GM12878 (cell line): ENCODE measurements around the gene CAPN9. TPM values are rescaled to one million over a fixed set of nuclear protein-coding genes. Genes with fewer than 3 reads are reported as not detected.

Experiments
- ATAC-seq: fragments of 200-7000 bp; cut with Tn5 transposase; 3 replicates; pipeline ENCODE4 v1.9.1; 2020; ENCODE audit warnings: mild to moderate bottlenecking, moderate library complexity
- BruUV-seq: library from RNA; stranded (reverse); fragments of 400-500 nt; replicated peaks from 2 replicates; lab custom pipeline; 2021; lab: Mats Ljungman, UMichigan
- CTCF ChIA-PET: fragments of 300-600 bp; sonication (Branson Sonifier 250); formaldehyde crosslinking; extraction: SDS; loops from one replicate; lab custom pipeline; 2021; ENCODE audit warnings: inconsistent platforms; lab: Yijun Ruan, JAX
- POLR2A ChIA-PET: fragments of 350-600 bp; formaldehyde crosslinking; extraction: SDS; loops from one replicate; lab custom pipeline; 2021; ENCODE audit warnings: inconsistent platforms; lab: Charles Lee
- RAD21 ChIA-PET: fragments of 300-600 bp; sonication (Branson Sonifier 250); formaldehyde crosslinking; loops from one replicate; lab custom pipeline; 2023; ENCODE audit warnings: antibody characterized with exemption; ENCODE audit not compliant: unreplicated experiment; lab: Charles Lee
- SMC1A ChIA-PET: fragments of 300-600 bp; sonication (Branson Sonifier 250); formaldehyde crosslinking; loops from one replicate; lab custom pipeline; 2023; ENCODE audit not compliant: unreplicated experiment, uncharacterized antibody; lab: Charles Lee
- DNase-seq: peaks from one replicate; pipeline ENCODE4 v3.0.0-alpha.2; 2011; ENCODE audit warnings: low read depth, low spot score
- FAIRE-seq: peaks from 3 replicates; lab custom pipeline; 2011; peaks lifted over from hg19 to GRCh38; lab: Jason Lieb, UNC
- H2AFZ ChIP-seq: 2 replicates; pipeline ENCODE4 v1.6.0; 2011; ENCODE audit warnings: low read depth, low read length, control low read depth; ENCODE audit not compliant: control insufficient read depth
- H3K27ac ChIP-seq: 2 replicates; pipeline ENCODE4 v1.5.1; 2011; ENCODE audit warnings: control low read depth; ENCODE audit not compliant: control insufficient read depth, insufficient read depth
- H3K27me3 ChIP-seq, 2 experiments: replicated peaks in 1 of 2; 2 replicates each; pipeline versions ENCODE4 v1.6.0 to v1.6.1; 2011; ENCODE audit warnings: low read length in 1 of 2; ENCODE audit not compliant: control insufficient read depth in 2 of 2, insufficient read depth in 2 of 2
- H3K36me3 ChIP-seq, 2 experiments: 2 replicates each; pipeline ENCODE4 v1.5.1; 2011; ENCODE audit warnings: low read length in 1 of 2; ENCODE audit not compliant: control insufficient read depth in 2 of 2, insufficient read depth in 2 of 2
- H3K4me1 ChIP-seq: 2 replicates; pipeline ENCODE4 v1.6.1; 2011; ENCODE audit warnings: mild to moderate bottlenecking, low read length, moderate library complexity, mixed read lengths; ENCODE audit not compliant: control insufficient read depth, insufficient read depth
- H3K4me2 ChIP-seq: 2 replicates; pipeline ENCODE4 v1.6.0; 2011; ENCODE audit warnings: control low read depth; ENCODE audit not compliant: control insufficient read depth, insufficient read depth
- H3K4me3 ChIP-seq: fragments of 200-600 bp; sonication (generic); 2 replicates; pipeline ENCODE4 v1.5.1; 2016
- H3K79me2 ChIP-seq: 2 replicates; pipeline ENCODE4 v1.6.0; 2011; ENCODE audit warnings: low read length; ENCODE audit not compliant: control insufficient read depth, insufficient read depth
- H3K9ac ChIP-seq: 2 replicates; pipeline ENCODE4 v1.8.0; 2011; ENCODE audit warnings: low read length, control low read depth, mixed read lengths; ENCODE audit not compliant: control insufficient read depth, insufficient read depth
- H3K9me3 ChIP-seq: replicated peaks from 3 replicates; pipeline ENCODE4 v1.5.1; 2011; ENCODE audit warnings: mild to moderate bottlenecking, low read length; ENCODE audit not compliant: control insufficient read depth, insufficient read depth
- H4K20me1 ChIP-seq: 2 replicates; pipeline ENCODE4 v1.6.0; 2011; ENCODE audit not compliant: control insufficient read depth, insufficient read depth
- BCLAF1 ChIP-seq: fragments of 450-650 bp; IDR thresholded peaks from 2 replicates; pipeline ENCODE4 v1.6.1; 2017; ENCODE audit warnings: antibody characterized with exemption, mild to moderate bottlenecking, moderate library complexity
- IKZF1 ChIP-seq: fragments of 450-650 bp; conservative IDR thresholded peaks from 2 replicates; pipeline ENCODE4 v1.6.1; 2017; ENCODE audit warnings: antibody characterized with exemption, mild to moderate bottlenecking
- IKZF2 ChIP-seq, 2 experiments: fragments of 450-650 bp; IDR thresholded peaks; 2 replicates each; pipeline ENCODE4 v1.6.1; 2017; ENCODE audit warnings: mild to moderate bottlenecking in 2 of 2, moderate library complexity in 2 of 2
- MEF2A ChIP-seq: IDR thresholded peaks from 2 replicates; pipeline ENCODE4 v1.6.1; 2011; ENCODE audit warnings: low read depth, mild to moderate bottlenecking, low read length, moderate library complexity; ENCODE audit not compliant: insufficient read depth
- MTA2 ChIP-seq: fragments of 450-650 bp; IDR thresholded peaks from 2 replicates; pipeline ENCODE4 v1.6.1; 2016; ENCODE audit warnings: low read depth, mild to moderate bottlenecking, moderate library complexity
- RFX5 ChIP-seq: IDR thresholded peaks from 2 replicates; pipeline ENCODE4 v1.6.1; 2011; ENCODE audit warnings: low read depth, low read length, improper control_type of control experiment
- SPI1 ChIP-seq: IDR thresholded peaks from 2 replicates; pipeline ENCODE4 v1.6.1; 2011; ENCODE audit warnings: low read depth, mild to moderate bottlenecking, low read length, moderate library complexity, borderline replicate concordance; ENCODE audit not compliant: insufficient read depth
- SREBF1 ChIP-seq: IDR thresholded peaks from 2 replicates; pipeline ENCODE4 v1.6.1; 2012; ENCODE audit warnings: mild to moderate bottlenecking, low read length
- TARDBP ChIP-seq: IDR thresholded peaks from 2 replicates; pipeline ENCODE4 v1.6.1; 2016; ENCODE audit warnings: borderline replicate concordance
- TBL1XR1 ChIP-seq: IDR thresholded peaks from 2 replicates; pipeline ENCODE4 v1.6.1; 2012; ENCODE audit warnings: low read depth, low read length, improper control_type of control experiment
- ZBTB40 ChIP-seq: fragments of 450-650 bp; IDR thresholded peaks from 2 replicates; pipeline ENCODE4 v1.6.1; 2016; ENCODE audit warnings: mild to moderate bottlenecking, moderate library complexity, borderline replicate concordance
- ZNF592 ChIP-seq: fragments of 450-650 bp; IDR thresholded peaks from 2 replicates; pipeline ENCODE4 v1.6.1; 2017; ENCODE audit warnings: mild to moderate bottlenecking, moderate library complexity
- WGBS: methylation state at CpG from one replicate; pipeline ENCODE4 v1.1.6; 2016; ENCODE audit warnings: low lambda C conversion rate; ENCODE audit not compliant: insufficient replicate concordance, insufficient coverage; ENCODE audit errors: missing lambda C conversion rate; 5-methylcytosine and 5-hydroxymethylcytosine counted together
- in situ Hi-C: fragments of 300-500 bp; cut with MboI; formaldehyde crosslinking; loops from 9 replicates; pipeline ENCODE4 v1.14.3; 2018; ENCODE audit warnings: mixed read lengths
- intact Hi-C: fragments of 100-400 bp; cut with micrococcal nuclease; formaldehyde crosslinking; loops from one replicate; pipeline ENCODE4 v1.14.2; 2022; ENCODE audit not compliant: unreplicated experiment
- polyA plus RNA-seq, 11 experiments: library from polyadenylated mRNA; depleted of rRNA in 4 of 11; unstranded in 6 of 11; stranded (reverse) in 5 of 11; fragments of >200 nt; fragmentation: Nextera tagmentation in 4 of 11; fragmentation: Illumina TruSeq in 1 of 11; extraction: Ambion mirVana in 4 of 11; extraction: Trizol in 1 of 11; gene quantifications; 1 replicate in 1 of 11; 2 replicates in 10 of 11; pipeline versions ENCODE4 v1.2.1 to v1.2.3, GENCODE V29; 2011 to 2016; ENCODE audit warnings: inconsistent platforms in 2 of 11, missing spikeins in 2 of 11, low read depth in 1 of 11
- total RNA-seq, 4 experiments: library from RNA; depleted of rRNA in 3 of 4; stranded (reverse); fragments of >200 nt in 3 of 4; fragmentation: Illumina TruSeq in 1 of 4; extraction: Trizol in 1 of 4; gene quantifications; 2 replicates each; pipeline versions ENCODE4 v1.2.1 to v1.2.3, GENCODE V29; 2013 to 2021

The CAPN9 gene
- total and polyA plus RNA-seq, 10 of the 15 experiments (the other 5 are each of a cell fraction or from before 2014, with no cell fraction given), result not detected

GRCh38 chr1:230709619-230710542 lies 37.3 kb upstream of the CAPN9 start:
- Histone ChIP-seq H3K27ac (no peak overlapping the region), H3K4me2 (no peak overlapping the region), H3K9me3 (no peaks in the 10 kb centered on the region), H3K4me3 (no peak overlapping the region), H3K27me3 (peaks cover 0 to 3% of the 10 kb centered on the region in 2 experiments; a peak in 2 of 4 replicates), H2AFZ (no peak overlapping the region), H3K4me1 (no peaks in the 10 kb centered on the region), H4K20me1 (no peaks in the 10 kb centered on the region), H3K36me3 (no peaks in the 10 kb centered on the region), H3K9ac (no peak overlapping the region), H3K79me2 (no peaks in the 10 kb centered on the region)
- no TSS peak for BruUV-seq
- intact Hi-C loops (no loop called here), in situ Hi-C loops (no loop called here)
- ChIA-PET CTCF (no interaction called here), RAD21 (no interaction called here), POLR2A (no interaction called here), SMC1A (no interaction called here)
- ATAC-seq (no peak), FAIRE-seq (no peak), DNase-seq (no peak)
- WGBS, result 31% methylated on average over 18 of the region's 18 CpGs
- TF ChIP-seq TBL1XR1, result no peak
- TF ChIP-seq IKZF1, result no peak
- TF ChIP-seq MEF2A, result no peak
- TF ChIP-seq IKZF2 (IDR thresholded peaks at IDR 0.05), result no peak
- no peak for TF ChIP-seq SREBF1
- no peak for TF ChIP-seq MTA2
- no peak for TF ChIP-seq TARDBP
- TF ChIP-seq RFX5, result no peak
- no peak for TF ChIP-seq ZNF592
- TF ChIP-seq ZBTB40, result no peak
- no peak for TF ChIP-seq SPI1
- no peak for TF ChIP-seq BCLAF1
